CD14-positive monocyte (primary cell): Measurements from ENCODE around the gene KRT86. TPM values are rescaled to one million over a fixed set of nuclear protein-coding genes. Genes with fewer than 3 reads are reported as not detected.

Source experiments
- DNase-seq, 3 donors: peaks; one replicate each; pipeline ENCODE4 v3.0.0-alpha.2; 2011 to 2022
- H2AFZ ChIP-seq: 2 replicates; pipeline ENCODE4 v1.6.0; 2012; ENCODE audit warnings: mild to moderate bottlenecking, low read depth, low read length, inconsistent platforms; ENCODE audit not compliant: insufficient read depth, poor library complexity, severe bottlenecking
- H3K27ac ChIP-seq, 2 donors: 1 replicate in 1 of 2; 2 replicates in 1 of 2; pipeline ENCODE4 v1.5.1; 2012 to 2013; ENCODE audit warnings: low read length in 2 of 2, control low read depth in 1 of 2, inconsistent platforms in 1 of 2, low read depth in 1 of 2, mild to moderate bottlenecking in 1 of 2
- H3K27me3 ChIP-seq, 2 donors: one replicate each; pipeline versions ENCODE4 v1.6.0 to v1.6.1; 2011 to 2013; ENCODE audit warnings: low read length in 2 of 2; ENCODE audit not compliant: control insufficient read depth in 2 of 2, insufficient read depth in 2 of 2
- H3K36me3 ChIP-seq, 2 donors: replicated peaks in 1 of 2; 1 replicate in 1 of 2; 2 replicates in 1 of 2; pipeline versions ENCODE4 v1.5.1 to v1.6.1; 2012 to 2013; ENCODE audit warnings: low read length in 2 of 2, control low read depth in 1 of 2, inconsistent platforms in 1 of 2, mild to moderate bottlenecking in 1 of 2; ENCODE audit not compliant: insufficient read depth in 2 of 2, control insufficient read depth in 1 of 2
- H3K4me1 ChIP-seq, 2 donors: 1 replicate in 1 of 2; 2 replicates in 1 of 2; pipeline versions ENCODE4 v1.5.1 to v1.6.1; 2012 to 2013; ENCODE audit warnings: low read length in 2 of 2, control low read depth in 1 of 2, inconsistent platforms in 1 of 2, mild to moderate bottlenecking in 1 of 2, moderate library complexity in 1 of 2; ENCODE audit not compliant: insufficient read depth in 2 of 2, control insufficient read depth in 1 of 2
- H3K4me2 ChIP-seq: replicated peaks from 2 replicates; pipeline ENCODE3; 2012; ENCODE audit warnings: low read length, moderate library complexity, mild to moderate bottlenecking; ENCODE audit not compliant: poor library complexity, severe bottlenecking; ENCODE audit errors: extremely low read depth
- H3K4me3 ChIP-seq, 3 experiments: fragments of 200-600 bp in 1 of 3; sonication (generic) in 1 of 3; replicated peaks in 1 of 3; 1 replicate in 2 of 3; 2 replicates in 1 of 3; pipeline ENCODE4 v1.5.1; 2011 to 2013; ENCODE audit warnings: low read length in 3 of 3, mild to moderate bottlenecking in 3 of 3, control low read depth in 2 of 3, low read depth in 2 of 3, inconsistent platforms in 1 of 3, moderate library complexity in 1 of 3
- H3K79me2 ChIP-seq: 2 replicates; pipeline ENCODE4 v1.6.0; 2012; ENCODE audit warnings: mild to moderate bottlenecking, control low read depth, inconsistent platforms, low read length, moderate library complexity; ENCODE audit not compliant: insufficient read depth
- H3K9ac ChIP-seq: 2 replicates; pipeline ENCODE4 v1.6.0; 2017; ENCODE audit warnings: low read length, mild to moderate bottlenecking; ENCODE audit not compliant: insufficient read depth, poor library complexity, severe bottlenecking
- H3K9me3 ChIP-seq, 2 donors: replicated peaks in 1 of 2; 1 replicate in 1 of 2; 2 replicates in 1 of 2; pipeline versions ENCODE4 v1.5.1 to v1.6.1; 2012 to 2013; ENCODE audit warnings: low read length in 2 of 2, control low read depth in 1 of 2; ENCODE audit not compliant: control insufficient read depth in 1 of 2, insufficient read depth in 1 of 2
- H4K20me1 ChIP-seq: 2 replicates; pipeline ENCODE4 v1.6.0; 2012; ENCODE audit warnings: mild to moderate bottlenecking, low read length, control low read depth, moderate library complexity; ENCODE audit not compliant: insufficient read depth
- H3K27ac Mint-ChIP-seq, 7 donors: one replicate each; pipeline ENCODE4 v1.8.0; 2020; ENCODE audit warnings: mild to moderate bottlenecking in 7 of 7, mixed read lengths in 7 of 7, moderate library complexity in 6 of 7, inconsistent platforms in 2 of 7
- H3K27me3 Mint-ChIP-seq, 3 donors: one replicate each; pipeline ENCODE4 v1.8.0; 2021 to 2022; ENCODE audit warnings: low read depth in 3 of 3, mild to moderate bottlenecking in 3 of 3, mixed read lengths in 3 of 3, moderate library complexity in 3 of 3, inconsistent platforms in 1 of 3
- H3K36me3 Mint-ChIP-seq, 2 donors: one replicate each; pipeline ENCODE4 v1.8.0; 2020; ENCODE audit warnings: mixed read lengths in 2 of 2, inconsistent platforms in 1 of 2, mild to moderate bottlenecking in 1 of 2
- H3K4me1 Mint-ChIP-seq: one replicate; pipeline ENCODE4 v1.8.0; 2020; ENCODE audit warnings: mild to moderate bottlenecking, mixed read lengths
- H3K4me3 Mint-ChIP-seq, 2 donors: one replicate each; pipeline ENCODE4 v1.8.0; 2020; ENCODE audit warnings: mild to moderate bottlenecking in 2 of 2, mixed read lengths in 2 of 2, moderate library complexity in 1 of 2
- H3K9me3 Mint-ChIP-seq, 7 donors: one replicate each; pipeline ENCODE4 v1.8.0; 2020 to 2022; ENCODE audit warnings: mixed read lengths in 7 of 7, mild to moderate bottlenecking in 6 of 7, moderate library complexity in 6 of 7, inconsistent platforms in 2 of 7
- WGBS: methylation state at CpG from one replicate; pipeline ENCODE4 v1.1.5; 2013; ENCODE audit warnings: missing lambda C conversion rate; ENCODE audit not compliant: insufficient coverage; 5-methylcytosine and 5-hydroxymethylcytosine counted together
- intact Hi-C, 2 donors: fragments of 100-400 bp; cut with micrococcal nuclease; formaldehyde crosslinking; loops; one replicate each; pipeline versions ENCODE4 v1.15.0 to v1.15.1; 2023
- polyA plus RNA-seq, 3 donors: library from polyadenylated mRNA; depleted of rRNA in 1 of 3; unstranded in 2 of 3; stranded (reverse) in 1 of 3; fragments of 300-500 nt in 2 of 3; fragments of >200 nt in 1 of 3; fragmentation: Illumina TruSeq in 2 of 3; gene quantifications; 1 replicate in 2 of 3; 2 replicates in 1 of 3; pipeline ENCODE4 v1.2.3, GENCODE V29; 2012 to 2021
- TF ChIP-seq, protein P1 (sequence below): fragments of 200-600 bp; IDR thresholded peaks from one replicate; pipeline ENCODE4 v1.8.0; 2022; ENCODE audit warnings: antibody characterized with exemption, mild to moderate bottlenecking

Gene KRT86
- polyA plus RNA-seq, 3 donors: not detected

DNA sequence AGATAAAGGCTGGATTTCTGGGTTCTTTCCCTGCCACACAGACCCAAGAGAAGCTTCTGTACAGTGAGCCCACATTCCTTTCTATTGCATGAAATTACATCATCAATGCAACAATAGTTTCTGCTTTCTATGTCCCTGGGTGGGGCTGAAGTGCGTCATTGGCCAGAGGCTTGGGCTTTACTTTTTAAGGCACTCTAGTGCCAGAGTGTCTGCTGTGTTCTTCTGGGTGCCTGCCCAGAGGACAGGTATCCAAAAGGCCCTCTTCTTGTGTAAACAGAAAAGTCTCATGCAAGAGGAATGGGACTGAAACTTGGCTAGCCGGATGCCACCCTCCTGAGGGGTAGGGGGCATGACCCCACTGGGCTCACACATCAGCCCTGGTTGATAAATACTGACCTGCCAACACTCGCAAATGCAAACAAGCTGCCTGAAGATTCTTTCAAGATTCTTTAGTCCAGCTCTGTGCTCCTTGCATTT is 5.9 kb downstream of the KRT86 start:
- DNase-seq: peak; percentile 72 to 82 (median 78)
- H3K4me3 ChIP-seq: no peak overlapping the region
- intact Hi-C loops: no loop called here

DNA sequence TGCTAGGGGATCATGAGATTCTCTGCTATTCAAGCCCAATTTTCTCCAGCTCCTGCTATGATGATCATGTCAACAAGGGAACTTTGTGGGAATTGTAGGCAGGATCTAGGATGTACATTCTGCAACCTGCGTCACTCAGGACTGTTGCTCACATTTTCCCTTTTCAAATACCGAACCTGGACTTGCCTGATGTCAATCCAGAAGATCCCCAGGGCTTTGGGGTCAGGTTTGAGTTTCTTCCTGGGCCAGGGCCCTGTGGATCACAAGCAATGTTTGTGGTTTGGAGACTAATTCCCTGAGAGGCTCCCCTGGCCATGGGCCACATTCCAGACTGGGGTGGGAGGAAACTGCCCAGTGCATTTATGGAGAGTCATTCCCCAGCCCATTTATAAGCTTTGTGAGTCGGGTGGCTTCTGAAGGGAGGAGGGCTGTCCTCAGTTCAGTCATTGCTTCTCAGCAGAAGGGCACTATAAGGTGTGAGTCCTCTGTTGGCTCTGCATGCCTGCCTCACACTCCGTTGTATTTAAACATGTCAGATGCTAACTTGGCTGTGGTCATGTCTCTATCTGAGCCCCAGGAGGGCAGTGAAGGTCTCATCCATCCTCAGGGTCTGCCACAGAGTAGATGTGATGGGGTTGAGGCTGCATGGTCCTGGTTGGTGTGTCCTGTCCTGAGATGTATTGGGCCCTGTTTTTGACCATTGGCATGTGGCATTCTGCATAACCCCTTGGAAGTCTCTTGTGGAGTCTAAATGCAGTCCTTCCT is 6.5 kb downstream of the KRT86 start:
- peak overlapping the region in 5 of 7 donors; percentile 81 to 94 (median 84) for H3K27ac Mint-ChIP-seq
- H3K9me3 ChIP-seq: no peaks in the 10 kb centered on the region
- H3K27me3 Mint-ChIP-seq: peaks cover 9 to 29% (median 14%) of the 10 kb centered on the region in 3 donors
- H3K4me1 ChIP-seq: peaks cover 29 to 33% of the 10 kb centered on the region in 2 donors
- TF ChIP-seq, protein P1, sequence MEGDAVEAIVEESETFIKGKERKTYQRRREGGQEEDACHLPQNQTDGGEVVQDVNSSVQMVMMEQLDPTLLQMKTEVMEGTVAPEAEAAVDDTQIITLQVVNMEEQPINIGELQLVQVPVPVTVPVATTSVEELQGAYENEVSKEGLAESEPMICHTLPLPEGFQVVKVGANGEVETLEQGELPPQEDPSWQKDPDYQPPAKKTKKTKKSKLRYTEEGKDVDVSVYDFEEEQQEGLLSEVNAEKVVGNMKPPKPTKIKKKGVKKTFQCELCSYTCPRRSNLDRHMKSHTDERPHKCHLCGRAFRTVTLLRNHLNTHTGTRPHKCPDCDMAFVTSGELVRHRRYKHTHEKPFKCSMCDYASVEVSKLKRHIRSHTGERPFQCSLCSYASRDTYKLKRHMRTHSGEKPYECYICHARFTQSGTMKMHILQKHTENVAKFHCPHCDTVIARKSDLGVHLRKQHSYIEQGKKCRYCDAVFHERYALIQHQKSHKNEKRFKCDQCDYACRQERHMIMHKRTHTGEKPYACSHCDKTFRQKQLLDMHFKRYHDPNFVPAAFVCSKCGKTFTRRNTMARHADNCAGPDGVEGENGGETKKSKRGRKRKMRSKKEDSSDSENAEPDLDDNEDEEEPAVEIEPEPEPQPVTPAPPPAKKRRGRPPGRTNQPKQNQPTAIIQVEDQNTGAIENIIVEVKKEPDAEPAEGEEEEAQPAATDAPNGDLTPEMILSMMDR: no peak
- no peak overlapping the region for H3K4me3 Mint-ChIP-seq
- no peak overlapping the region for H3K27ac ChIP-seq
- H3K4me3 ChIP-seq: no peak overlapping the region
- H3K79me2 ChIP-seq: no peaks in the 10 kb centered on the region
- H3K36me3 Mint-ChIP-seq: no peaks in the 10 kb centered on the region
- peaks cover 0 to 29% of the 10 kb centered on the region in 2 donors for H3K27me3 ChIP-seq
- DNase-seq: no peak
- intact Hi-C loops: no loop called here
- no peaks in the 10 kb centered on the region for H3K36me3 ChIP-seq
- no peaks in the 10 kb centered on the region for H4K20me1 ChIP-seq
- no peak overlapping the region for H2AFZ ChIP-seq
- 93% methylated on average over 2 of the region's 4 CpGs for WGBS
- peaks cover 0 to 3% (median 0%) of the 10 kb centered on the region in 7 donors for H3K9me3 Mint-ChIP-seq
- H3K4me2 ChIP-seq: peak overlapping the region; percentile 42
- H3K4me1 Mint-ChIP-seq: peaks cover 37% of the 10 kb centered on the region
- no peak overlapping the region for H3K9ac ChIP-seq

More for the DNA sequence above, 5.9 kb downstream of the KRT86 start:
- peaks cover 0 to 3% (median 0%) of the 10 kb centered on the region in 7 donors for H3K9me3 Mint-ChIP-seq
- H3K27me3 Mint-ChIP-seq: peaks cover 10 to 33% (median 17%) of the 10 kb centered on the region in 3 donors
- Histone ChIP-seq H3K36me3 (no peaks in the 10 kb centered on the region), H3K9ac (no peak overlapping the region), H3K4me2 (peak overlapping the region; percentile 42), H4K20me1 (no peaks in the 10 kb centered on the region), H3K9me3 (no peaks in the 10 kb centered on the region), H3K79me2 (no peaks in the 10 kb centered on the region), H2AFZ (peak overlapping the region; percentile 39), H3K27ac (peak overlapping the region in 1 of 2 donors; percentile 1), H3K27me3 (peaks cover 0 to 33% of the 10 kb centered on the region in 2 donors), H3K4me1 (peaks cover 29 to 33% of the 10 kb centered on the region in 2 donors)
- peak overlapping the region; percentile 75 to 94 (median 91) for H3K27ac Mint-ChIP-seq
- no peak overlapping the region for H3K4me3 Mint-ChIP-seq
- H3K4me1 Mint-ChIP-seq: peaks cover 37% of the 10 kb centered on the region
- WGBS: 67% methylated on average over 3 of the region's 3 CpGs
- no peaks in the 10 kb centered on the region for H3K36me3 Mint-ChIP-seq
- TF ChIP-seq, protein P1: no peak
